ENCODE results near the gene FGF23.

- no peak for TF ChIP-seq CTCF (IDR thresholded peaks at IDR 0.05; ENCODE audit: borderline replicate concordance, extremely low read depth, low read length, poor library complexity, severe bottlenecking)
- TF ChIP-seq EZH2 (IDR thresholded peaks at IDR 0.05; ENCODE audit: borderline replicate concordance, low read depth, low read length, severe bottlenecking), result no peak
These were observed 44.1 kb upstream of the FGF23 start for GRCh38 chr12:4423528-4424195.
